NCI-H2227 (cell line): ENCODE data around the gene ROR2.
A peak's percentile ranks its signal among the peaks of the same experiment; 100 is the strongest.

Experiments used
- DNase-seq: peaks from one replicate; lab custom pipeline; 2025; ENCODE audit not compliant: unreplicated experiment; lab: John Stamatoyannopoulos, UW

Gene ROR2

DNA sequence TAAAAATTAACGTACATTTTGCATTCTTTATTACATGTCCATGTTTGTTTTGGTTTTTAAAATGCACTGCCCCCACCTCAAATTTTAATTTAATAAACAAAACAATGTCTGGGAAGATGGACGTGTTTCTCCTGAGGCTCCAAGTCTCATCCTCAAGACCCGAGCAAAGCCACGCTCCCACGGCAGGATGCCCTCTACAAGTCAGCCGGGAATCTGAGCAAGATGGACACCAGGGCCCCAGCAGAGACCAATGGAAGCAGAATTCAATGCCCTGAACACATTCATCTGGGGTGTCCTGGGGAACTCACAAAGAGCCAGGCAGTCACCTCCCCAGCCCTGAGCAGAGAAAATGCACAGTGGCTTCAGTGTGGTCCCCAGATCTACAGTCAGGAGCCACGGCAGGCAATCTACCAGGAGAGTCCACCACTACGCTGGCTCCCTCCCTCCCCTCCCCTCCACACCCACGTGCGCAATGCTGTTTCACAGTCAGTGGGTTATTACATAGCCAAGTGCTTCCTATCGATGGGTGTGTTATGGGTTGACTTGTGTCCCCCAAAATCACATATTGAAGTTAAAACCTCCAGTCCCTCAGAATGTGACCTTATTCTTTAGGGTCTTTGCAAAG lies 129.8 kb downstream of the ROR2 start:
- no peak for DNase-seq

DNA sequence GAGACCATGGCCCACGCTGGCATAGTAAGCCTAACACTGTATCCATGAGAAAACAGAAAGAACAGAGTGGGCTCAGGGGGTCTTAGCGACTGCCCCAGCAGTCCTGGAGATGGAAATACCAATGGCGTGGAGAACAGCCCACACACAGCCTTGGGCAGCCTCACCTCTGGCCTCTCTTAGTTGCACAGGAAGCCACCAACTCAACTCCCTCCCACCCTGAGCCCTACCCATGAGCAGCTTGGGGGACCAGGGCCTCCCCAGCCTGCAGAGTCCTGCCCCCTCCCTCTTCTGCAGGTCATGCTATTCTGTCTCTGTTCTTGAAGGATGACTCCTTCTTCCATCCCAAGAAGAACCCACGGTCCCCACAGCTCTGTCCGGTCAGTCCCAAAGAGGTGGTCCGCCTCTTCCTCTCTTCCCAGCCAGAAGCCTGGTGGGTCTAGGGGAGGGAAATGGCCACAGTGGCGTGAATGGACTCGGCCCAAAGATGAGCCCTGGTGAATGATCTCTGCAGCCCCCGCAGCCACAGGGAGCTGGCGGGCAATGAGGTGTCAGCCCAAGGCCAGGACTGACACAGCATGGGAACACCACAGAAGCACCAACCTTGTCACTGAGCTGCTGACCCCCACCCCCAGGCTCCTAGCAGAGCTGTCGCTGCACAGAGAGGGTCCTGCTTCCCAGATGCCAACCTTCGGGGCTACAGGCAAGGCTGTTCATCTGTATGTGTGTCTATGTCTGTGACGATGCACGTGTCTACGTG lies 131.2 kb downstream of the ROR2 start:
- DNase-seq = no peak

DNA sequence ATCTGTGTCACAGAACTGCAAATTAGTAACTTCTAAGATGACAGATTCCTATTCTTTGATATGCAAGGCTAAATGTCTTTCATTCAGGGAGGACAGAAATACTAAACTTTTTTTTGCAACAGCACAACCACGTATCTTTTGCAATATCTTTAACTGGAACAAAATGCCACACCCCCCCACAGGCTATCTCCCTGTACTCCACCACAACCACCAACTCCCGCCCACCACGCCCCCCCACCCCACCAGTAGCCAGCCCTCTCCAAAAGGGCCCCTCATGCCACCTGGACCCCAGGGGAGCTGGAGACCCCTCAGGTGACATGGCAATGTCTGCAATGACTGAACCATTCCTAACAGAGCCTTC lies 131.8 kb downstream of the ROR2 start:
- no peak for DNase-seq

DNA sequence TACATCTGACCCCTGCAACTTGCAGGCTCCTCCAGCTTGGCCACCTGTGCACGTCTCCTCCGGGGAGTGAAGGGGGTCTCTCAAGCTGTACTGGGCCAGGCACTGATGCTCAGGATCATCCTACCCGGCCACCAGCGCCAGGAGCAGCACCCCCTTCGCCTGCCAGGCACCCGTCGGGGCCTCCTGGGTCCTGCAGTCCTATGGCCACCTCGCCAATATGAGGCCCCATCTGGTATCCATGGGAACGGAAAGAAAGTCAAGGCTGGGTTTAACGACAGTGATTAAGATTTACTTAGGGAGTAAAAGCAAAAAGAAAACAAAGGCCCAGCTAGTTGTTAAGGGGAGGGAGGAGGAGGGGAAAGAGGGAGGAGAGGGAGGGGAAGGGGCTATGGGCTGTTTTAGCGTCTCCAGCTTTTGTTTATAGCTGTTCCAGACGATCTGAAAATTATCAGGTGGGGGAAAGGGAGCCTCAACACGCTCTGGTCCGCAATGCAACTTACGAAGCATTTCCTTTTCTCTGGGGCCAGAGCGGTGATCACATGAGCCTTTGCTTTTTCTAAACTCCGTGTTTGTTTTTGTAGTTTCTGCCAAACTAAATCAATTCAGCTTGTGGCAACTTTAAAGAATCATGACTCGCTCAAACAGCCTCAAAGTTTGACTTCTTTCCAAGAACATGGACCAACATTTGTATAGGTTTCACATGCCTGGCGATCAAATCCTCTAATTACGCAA lies 132.4 kb downstream of the ROR2 start:
- peak; percentile 64 for DNase-seq

DNA sequence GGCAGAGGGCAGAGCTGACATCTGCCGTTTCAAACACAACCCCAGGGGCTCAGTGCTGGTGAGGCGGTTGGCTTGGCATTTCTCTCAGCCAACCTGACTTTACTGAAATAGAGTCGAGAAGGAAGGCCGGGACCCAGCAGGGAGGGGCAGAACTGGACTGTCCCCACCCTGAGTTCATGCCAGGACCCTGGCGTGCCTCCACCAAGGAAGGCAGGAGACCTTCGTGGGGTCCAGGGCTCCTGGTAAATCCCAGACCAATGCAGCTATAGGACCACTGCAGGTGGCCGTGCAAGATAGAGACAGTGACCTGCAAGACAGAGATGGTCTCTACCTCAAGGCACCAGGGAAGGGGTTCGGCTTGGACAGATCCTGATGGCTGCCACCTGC lies 132.9 kb downstream of the ROR2 start:
- no peak for DNase-seq

DNA sequence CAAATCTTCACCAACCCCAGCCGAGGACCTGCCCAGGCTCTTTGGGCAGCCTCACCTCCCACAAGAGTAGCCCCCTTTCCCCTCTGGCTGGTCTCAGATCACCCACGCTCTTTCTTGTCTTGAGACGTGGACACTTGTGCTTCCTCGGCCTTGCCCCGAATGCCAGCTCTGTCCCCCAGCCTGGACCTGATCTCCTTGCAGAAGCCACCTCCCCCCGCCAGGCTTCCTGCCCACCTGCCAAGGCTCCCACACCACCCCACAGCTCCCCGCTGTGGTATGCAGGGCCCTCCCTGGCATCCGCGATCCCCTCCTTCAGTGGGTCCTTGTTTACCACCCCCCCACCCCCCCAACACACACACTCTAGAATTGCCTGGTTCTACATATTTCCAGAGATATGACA lies 133.7 kb downstream of the ROR2 start:
- no peak for DNase-seq

DNA sequence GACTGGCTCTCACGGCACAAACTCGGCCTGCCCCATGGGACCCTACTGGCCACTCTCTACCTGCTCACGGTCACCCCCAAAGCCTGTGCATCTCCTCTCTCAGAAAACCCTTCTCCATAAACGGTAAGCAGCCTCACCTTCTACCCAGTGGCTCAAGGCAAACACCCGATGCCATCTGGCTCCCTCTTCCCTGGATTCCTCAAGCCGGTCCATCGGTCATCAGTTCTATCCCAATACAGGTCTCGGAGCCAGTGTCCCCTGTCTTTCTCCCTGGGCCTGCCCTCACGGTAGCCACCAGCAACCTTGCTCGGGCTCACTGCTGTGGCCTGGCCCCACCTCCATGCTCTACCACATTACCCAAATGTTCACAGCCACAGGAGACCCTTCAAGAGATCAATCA lies 134.1 kb downstream of the ROR2 start:
- no peak for DNase-seq

DNA sequence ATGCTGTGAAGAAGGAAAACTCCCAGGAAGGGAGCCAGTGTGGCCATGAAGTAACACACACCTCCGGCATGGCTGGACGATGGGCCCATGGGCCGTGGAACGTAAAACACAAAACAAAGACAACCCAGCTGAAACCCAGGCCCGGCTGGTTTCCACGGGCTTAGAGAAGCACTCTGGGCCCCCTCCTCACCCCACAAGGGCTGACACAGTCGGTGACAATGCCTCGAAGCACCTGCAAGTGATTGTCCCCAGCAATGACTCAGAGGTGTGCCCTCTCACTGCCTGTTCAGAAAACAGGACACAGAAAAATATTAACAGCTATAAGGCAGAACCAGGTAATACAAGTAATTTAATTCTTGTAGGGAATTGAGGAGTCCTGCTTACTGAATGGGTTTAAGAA lies 135.3 kb downstream of the ROR2 start:
- DNase-seq = no peak

DNA sequence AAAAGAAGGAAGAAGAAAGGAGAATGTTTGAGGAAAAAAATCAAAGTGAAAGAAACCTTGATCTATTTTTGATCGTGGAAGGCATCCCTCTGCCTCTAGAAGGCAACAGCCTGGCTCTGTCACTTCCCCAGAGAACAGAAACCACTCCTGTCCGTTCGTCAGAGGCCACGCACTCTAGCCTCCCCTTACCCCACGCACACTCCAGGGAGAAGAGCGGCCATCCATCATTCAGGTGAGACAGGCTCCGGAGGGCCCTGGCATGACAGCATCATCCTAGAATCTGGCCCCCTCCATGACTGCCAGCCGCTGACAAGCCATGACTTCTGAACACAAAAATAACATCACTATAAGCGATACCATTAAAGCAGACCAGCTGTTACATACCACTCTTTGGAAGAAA lies 135.8 kb downstream of the ROR2 start:
- no peak for DNase-seq

DNA sequence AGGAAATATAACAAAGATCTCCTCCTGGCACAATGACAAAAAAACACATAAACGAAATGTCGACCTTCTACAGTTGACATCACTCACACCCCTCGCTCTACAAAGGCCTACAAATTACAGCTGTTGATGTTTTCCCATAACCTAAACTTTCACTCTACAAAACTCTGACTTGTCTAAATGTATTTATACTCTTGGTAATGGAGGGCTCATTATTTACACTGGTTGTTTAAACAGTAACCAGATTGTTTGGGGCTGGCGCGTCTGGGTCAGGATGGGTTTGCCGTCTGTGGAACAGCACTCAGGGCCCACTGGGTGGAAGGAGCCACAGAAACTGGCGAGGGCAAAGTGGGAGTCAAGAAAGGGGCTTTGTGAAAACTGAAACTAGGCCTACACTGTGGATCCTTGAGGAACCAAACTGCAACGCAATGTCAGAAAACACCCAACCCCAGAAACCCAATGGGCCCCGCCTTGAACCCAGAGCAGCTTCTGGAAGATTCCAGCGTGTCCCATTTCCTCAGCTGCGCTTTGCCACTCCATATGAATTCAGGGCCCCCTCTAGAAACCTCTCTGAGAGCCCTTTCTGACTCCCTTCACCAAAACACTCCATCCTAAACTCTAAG lies 136.7 kb downstream of the ROR2 start:
- no peak for DNase-seq

DNA sequence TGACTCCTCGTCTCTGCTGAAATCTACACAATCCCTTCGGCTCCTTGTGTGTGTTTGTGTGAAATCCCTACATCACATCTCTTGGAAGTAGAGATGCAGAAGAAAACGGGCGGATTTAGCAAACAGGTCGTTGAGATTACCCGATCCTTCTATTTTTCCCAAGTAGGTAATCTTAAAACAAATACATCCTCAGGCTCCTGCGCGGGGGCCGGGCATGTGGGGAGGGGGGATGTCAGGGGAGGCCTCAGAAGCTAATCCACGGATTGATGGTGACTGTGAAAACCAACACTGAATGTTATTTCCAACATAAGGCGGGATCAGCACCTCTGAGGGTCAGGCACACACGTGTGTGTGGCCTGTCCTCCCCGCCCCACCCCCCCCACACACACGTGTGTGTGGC lies 137.8 kb downstream of the ROR2 start:
- no peak for DNase-seq

DNA sequence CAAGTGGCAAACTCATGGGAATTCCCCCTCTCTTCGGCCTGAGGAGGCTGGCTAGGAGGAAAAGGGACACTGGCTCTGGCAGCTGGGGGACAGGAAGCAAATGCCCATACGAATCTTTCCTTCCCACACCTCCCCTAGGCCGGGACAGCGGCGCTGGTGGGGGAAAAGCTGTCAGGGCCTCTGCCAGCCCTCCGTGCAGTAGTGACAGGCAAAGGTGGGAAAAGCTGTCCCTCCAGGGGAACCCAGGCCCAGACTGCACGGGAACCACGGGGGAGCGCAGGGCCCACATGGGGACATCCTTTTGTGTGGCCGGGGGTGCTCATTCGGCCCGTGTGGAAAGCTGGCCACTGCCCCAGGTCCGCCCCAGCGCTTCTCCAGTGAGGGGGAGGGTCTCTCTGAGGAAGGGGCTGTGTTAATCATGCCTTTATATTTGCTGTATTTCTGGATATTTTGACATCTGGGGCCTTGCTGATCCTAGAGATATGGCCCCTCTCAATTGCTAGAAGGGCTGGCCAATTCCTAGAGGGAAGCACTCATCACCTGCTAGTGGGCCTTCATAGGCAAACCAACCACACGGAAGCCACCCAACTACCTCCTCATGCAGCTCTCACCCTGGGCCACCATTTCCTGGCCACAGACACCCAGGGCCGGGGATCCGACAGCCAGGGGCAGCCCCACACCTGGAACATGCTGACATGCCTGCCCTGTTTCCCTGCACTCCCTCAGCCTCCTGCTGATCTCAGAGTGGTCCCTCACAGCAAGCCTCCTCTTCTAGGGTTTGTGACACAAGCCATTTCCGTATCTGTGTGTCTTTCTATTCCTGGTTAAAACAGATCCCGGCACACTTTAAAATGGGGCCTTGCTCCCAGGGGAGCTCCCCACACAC lies 138.8 kb downstream of the ROR2 start:
- DNase-seq = no peak

DNA sequence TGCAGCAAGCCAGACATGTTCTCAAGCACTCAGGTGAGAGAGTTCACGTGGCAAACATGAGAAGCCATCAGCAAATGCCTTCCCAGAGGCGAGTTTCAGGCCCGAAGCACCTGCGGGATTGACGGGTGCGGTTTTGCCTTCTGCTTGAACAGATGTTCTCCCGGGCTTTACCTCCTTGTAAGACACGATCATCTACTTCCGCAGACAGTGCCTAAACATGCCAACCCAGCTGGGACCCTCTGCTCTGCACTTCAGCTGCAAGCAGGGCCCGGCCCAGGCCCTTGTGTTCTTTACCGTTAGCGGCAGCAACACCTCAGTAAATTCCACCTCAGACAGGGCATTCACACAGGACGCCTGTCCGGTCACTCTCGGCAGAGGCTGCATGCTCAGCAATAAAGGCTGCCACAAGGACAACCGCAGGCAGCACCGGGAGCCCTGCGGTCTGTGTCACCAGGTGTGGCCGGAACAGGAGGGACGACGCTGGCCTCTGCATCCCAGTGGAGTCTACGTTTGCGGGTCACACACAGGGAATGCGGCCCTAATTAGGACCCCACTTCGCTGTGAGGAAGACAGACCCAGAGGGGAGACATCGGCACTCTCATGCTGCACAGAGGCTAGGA lies 139.6 kb downstream of the ROR2 start:
- DNase-seq = no peak

DNA sequence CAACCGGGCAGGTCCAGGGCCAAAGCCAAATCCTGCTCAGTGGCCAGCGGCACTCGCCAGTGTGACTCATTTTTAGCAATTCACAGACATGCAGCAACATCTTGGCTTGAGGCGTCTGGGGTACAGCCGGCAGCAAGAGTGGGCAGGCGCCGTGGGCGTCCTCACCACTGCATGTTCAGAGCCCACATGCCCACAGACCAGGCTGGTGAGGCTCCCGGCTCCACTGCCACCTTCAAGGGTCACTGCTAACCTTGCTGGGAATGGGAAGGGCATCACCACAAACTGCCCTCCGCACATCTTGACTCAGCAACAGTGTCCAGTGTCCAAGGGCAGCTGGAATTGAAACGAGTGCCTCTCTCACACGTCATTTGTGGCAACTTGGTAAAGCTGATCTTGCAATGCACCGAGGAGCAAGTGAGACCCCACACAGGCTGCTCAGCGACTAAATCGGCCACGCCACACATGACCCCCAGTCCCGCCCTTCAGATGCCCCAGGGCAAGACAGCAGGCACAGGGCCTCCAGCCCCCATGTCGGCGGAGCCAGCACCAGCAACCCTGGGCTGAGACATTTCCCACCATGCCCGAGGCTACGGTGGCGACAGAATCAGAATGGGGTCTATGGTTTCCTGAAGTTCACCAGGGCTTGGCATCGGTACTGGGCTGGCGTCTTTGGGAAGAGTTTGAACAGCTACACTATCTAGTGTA lies 140.3 kb downstream of the ROR2 start:
- no peak for DNase-seq

DNA sequence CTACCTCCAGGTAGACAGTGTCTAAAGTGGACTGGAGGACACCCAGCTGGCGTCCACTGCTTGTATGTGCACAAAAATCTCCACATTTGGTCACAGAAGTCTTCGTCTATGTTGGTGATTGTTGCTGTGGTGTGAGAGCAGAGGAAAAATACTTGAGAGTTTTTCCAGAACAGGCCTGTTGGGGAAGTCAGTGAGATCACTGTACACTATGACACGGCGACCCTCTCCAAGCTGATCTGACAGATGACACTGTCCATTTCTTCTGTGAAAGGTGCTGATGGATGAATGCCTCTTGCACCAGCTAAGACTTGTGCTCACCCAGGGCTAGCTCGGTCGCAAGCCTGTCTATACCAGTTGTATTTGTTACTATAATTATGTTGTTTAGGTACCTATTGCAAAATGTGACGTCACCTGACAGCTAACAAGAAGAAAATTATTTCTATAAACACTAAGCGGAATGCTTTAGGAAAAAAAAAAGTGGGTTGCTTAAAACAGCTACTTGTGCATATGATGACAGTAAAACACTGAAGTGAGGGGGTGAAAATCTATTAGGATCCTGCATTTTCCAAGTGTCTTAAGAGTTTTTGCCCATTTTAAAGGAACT lies 142.3 kb downstream of the ROR2 start:
- DNase-seq = no peak

DNA sequence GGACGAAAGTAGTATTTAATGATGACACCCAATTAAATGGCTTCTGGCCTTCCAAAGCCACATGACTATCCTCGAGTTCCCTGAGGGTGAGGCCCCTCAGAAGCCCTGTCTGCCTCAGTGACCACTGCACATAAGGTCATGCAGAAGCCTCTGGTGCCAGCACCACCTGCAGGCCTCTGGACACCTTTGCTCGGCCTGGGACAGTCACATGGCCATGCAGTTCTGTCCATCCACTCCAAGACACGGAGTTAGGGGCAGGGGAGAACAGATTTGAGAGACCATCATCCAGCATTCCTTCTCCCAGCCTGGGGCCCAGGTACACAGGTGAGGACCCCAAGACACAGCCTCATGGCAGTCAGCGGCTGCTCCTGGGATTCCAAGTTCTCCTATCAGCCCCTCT lies 145.0 kb downstream of the ROR2 start:
- DNase-seq = no peak

DNA sequence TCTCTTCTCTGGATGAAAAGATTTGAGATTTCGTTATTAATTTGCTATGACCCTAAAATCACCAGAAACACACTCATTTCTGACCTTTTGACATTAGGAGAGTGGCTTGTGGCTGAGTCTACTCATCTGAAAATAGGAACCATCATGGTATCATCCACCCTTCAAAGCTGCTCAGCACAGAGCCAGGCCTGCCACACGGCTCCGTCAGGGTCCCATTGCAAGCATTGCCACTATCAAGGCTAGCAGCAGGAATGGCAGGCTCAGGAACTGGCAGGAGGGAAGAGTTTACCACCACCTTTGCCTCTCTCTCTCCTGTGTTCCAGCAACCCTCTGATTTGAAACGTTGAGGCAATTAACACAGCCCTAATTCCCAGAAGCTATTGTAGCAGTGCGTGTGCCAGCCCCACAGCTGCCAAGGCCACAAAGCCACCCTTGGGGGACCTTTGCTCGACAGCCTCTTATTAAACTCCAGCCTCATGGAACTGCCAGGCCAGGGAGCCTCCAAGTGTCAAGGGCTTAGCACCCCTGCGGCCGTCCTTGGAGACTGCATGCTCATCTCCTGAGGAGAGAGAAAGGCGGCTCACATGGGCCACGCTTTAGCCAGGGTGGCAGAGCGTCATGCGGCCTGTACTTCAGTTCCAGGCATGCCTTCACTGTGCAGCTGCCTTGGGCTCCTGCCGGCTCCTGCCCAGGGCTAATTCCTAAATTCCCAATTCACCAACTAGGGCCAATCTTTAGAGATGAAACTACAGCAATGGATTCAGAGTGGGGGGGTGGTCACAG lies 145.9 kb downstream of the ROR2 start:
- no peak for DNase-seq

DNA sequence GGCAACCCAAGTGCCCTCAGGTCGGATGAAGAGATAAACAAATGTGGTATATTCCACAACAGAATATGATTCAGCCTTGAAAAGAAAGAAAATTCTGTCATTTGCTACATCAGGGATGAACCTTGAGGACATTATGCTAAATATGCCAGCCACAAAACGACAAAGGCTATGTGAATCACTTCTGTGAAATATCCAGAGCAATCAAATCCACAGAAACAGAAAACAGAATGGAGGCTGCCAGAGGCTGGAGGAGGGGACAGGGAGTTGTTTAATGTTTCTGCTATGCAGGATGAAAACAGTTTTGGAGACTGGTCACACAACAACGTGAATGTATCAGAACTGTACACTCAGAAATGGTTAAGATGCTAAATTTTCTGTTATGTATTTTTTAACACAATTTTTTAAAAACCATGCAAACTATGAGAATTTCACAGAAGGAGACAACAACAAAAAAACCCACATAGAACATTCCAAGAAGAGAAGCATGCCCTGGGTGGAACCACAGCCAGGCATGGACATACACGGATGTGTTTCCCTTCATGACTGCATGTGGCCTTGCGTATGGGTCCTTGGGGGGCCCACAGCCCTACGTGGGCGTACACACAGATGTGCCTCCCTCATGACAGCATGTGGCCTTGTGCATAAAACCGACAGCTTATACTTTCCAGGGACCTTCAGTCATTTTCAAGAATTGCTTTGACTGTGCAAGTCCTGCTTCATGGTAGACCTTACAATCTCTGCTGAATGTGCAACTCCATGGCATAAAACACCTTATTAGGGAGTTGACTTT lies 146.7 kb downstream of the ROR2 start:
- no peak for DNase-seq
